Right renal pelvis (tissue), 4 donors: ENCODE data around the gene C1QTNF8. TPM values are rescaled to one million over a fixed set of nuclear protein-coding genes. Genes with fewer than 3 reads are reported as not detected.

Experiments used
- DNase-seq, 4 donors: peaks; one replicate each; pipeline ENCODE4 v3.0.0-alpha.2; 2013; ENCODE audit warnings: low read depth in 4 of 4, low spot score in 3 of 4, missing footprints in 1 of 4
- polyA plus RNA-seq, 4 donors: library from polyadenylated mRNA; unstranded; fragments of 120-200 nt; gene quantifications; one replicate each; pipeline ENCODE4 v1.2.1, GENCODE V29; 2013; ENCODE audit not compliant: insufficient read length in 4 of 4

C1QTNF8 gene, protein sequence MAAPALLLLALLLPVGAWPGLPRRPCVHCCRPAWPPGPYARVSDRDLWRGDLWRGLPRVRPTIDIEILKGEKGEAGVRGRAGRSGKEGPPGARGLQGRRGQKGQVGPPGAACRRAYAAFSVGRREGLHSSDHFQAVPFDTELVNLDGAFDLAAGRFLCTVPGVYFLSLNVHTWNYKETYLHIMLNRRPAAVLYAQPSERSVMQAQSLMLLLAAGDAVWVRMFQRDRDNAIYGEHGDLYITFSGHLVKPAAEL
- under 1 TPM in 1 of 4 donors, not detected in 3; 0.05 TPM for polyA plus RNA-seq

DNA sequence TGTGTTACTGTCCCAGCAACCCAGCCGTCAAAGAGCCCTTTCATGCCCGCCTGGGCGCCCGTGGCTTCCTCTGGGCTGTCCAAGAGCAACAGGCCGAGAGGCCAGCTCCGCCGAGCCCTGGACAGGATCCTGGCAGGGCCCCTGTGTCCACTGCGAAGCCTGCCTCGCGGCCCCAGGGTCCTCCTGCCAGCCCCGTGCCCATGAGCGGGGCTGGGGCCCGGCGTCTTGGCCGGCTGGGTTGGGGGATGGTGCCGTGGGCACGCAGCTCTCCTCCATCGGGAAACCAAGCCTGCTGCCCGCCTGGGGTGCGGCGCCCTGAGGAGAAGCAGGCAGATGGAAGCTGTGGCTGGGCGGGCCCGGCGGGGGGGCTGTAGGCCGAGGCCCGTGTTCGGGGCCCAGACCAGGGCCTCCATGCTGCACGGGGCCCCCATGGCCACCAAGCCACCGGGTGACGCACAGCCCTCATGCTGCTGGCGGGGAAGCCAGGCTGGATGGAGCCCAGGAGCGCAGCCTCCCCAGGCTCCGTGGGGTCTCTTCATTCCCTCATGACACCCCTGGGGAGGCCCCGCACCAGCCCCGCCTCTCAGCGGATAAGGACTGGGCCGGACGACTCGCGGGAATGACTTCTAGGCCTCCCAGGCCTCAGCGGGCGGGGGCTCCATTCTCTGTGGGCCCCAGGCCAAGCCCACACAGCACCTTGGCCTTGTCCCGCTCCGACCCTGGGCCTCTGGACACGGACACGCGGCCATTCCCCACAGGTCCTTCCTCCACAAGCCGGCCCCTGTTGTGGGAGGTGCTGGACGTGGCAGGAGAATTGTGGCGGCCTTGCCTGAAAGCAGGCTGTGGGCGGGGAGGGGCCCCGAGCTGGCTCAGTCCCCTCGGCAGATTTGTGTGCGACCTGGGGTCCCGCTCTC, at the start of gene C1QTNF8:
Gene C1QTNF8, minus strand, starts transcription at position 76 of the 914 bp plus-strand sequence. CDS start 1,322 bp downstream, outside the sequence.
- DNase-seq, result no peak

DNA sequence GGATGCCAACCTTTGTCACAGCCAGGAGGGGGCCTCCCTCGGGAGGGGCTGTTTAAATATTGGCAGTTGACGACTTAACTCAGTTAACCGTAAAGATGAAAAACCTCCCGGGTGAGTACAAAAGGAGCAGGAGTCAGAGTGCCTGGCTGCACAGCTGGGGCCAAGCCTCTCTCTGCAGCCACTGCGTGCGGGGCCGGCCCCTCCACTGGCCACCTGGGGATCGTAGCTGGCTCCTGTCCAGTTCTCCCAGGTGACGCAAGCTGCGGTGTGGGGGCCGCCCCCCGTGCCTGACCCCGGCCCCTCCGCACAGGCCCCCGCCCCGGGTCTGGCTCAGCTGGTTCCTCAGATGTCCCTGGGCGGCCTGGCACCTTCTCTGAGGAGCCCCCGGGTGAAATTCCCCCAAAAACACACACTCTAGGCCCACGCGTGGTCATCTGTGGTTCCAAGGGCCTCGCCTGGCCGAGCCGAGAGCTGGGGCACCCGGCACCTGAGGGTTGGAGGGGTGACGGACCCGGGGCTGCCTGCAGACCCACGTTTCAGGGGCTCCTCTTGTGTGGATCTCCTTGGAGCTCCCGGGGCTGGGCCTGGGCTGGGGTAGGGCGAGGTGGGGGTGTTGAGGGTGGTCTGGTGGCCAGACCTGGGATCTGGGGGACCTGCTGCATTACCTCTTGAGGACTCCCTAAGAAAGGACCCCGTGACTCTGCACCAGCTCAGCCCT, 49.5 kb upstream of the C1QTNF8 start:
- DNase-seq, result no peak

DNA sequence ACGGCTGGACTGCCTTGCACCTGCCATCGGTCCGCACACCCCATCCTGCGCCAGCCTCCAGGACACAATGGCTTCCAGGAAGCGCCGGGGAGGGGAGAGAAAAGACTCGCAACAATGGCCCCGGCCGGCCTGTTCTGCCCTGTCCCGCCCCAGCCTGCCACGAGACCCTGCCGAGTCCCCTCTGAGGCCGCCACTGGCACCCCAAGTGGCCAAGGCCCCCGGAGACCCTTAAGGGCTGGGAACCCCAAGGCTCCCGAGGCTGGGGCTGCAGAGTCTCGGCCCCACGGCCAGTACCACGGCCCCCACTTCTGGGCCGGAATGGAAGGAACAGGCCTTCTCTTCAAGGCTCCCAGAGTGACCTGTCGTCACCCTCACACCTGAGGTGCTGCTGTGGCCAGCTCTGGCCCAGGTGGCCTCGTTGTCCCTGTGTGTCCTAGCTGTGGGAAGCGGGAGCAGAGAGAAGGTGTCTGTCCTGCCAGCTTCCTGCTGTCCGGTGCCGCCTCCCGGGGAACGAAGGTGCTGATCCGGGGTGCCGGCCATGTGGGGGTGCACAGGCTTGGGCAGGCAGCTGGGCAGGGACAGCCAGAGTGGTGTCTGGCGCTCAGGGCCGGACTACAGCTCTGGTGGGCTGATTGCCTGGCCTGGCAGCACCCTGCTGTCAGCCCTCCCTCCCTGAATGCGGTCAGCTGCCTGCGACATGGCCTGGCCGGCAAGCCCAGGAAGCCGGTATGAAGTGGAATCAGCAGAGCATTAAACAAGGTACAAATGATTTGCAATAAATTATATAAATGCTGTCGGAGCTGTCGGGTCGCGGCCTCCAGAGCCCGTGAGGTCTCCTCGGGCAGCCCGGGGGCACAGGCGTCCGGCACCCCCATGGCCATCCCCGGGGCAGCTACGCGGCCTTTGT, 48.7 kb upstream of the C1QTNF8 start:
- DNase-seq, result no peak

DNA sequence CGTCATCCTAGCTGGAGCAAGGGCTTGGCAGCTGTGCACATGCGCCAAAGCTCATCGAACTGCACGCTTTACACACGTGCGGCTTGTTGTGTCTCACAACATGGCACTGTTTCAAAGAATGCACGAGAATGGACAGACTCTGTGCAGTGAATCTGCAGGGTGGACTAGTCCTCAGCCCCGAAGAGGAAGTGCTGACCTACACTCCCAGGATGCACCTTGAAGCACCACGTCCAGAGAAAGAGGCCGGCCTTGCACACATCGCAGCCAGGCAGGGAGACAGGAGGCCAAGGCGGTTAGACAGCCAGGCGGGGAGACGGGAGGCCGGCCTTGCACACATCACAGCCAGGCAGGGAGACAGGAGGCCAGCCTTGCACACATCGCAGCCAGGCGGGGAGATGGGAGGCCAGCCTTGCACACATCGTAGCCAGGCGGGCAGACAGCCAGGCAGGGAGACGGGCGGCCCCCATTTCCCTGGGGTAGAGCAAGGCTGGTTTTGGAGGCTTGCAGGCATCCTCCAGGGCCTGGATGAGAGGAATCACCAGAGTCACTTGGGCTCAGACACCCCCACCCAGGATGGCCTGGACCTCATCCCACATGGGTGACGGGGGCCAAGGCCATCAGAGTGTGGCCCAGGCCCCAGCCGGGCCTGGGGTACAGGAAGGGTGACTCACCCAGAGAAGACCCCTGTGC, 47.9 kb upstream of the C1QTNF8 start:
- DNase-seq, result no peak

DNA sequence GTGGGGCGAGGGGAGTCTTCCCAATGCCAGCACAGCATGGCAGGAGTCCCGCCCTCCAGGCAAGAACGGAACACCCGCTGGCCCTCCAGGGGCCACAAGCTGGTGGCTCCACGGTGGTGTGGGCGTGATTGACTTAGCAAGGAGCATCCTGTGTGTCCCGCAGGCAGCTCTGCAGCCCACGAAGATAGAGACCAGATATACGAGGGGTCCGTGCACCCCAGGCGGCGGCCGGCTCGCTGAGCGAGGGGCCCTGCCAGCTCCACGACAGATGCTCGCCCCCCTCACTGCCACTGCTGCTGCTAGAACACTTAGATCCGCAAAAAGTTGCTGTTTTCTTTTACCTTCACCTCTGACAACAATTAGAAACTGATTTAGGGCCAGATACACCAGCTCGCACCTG, 46.9 kb upstream of the C1QTNF8 start:
- no peak for DNase-seq

DNA sequence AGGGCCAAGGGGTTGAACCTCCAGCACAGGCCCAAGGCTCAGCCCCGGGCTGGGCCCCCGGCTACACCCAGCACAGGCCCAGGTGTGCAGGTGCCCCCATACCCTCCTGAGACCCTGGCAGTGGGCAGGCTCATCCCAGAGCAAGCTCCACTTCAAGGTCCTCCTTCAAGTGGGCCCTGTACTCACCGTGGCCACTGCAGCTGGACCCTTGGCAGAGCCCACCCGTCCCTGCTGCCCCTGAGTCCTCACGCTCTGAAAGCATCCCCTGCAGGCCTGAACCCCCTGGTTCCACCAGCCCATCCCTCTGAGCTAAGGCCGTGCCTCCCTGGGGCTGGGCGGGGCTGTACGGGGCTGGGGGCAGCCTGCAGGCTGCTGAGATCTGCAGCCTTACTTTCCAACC, 45.7 kb upstream of the C1QTNF8 start:
- DNase-seq, result no peak

DNA sequence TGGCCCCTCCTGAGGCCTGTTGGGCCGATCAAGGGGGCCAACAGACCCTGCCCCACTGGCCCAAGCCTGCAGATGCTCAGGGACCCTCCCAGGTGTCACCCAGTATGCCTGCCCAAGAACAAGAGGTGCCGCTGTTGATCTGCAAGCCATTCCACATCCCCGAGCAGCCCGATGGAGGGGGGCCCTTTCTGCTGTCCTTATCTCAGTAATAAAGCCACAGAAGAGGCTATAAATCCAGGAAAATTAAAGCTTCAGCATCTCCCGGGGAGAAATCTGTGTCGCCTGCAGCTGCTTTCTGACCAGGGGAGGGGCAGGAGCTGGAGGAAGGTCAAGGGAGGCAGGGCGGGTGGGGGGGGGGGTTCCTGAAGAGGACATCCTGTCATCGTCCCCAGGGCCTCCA, 45.1 kb upstream of the C1QTNF8 start:
- DNase-seq, result no peak

DNA sequence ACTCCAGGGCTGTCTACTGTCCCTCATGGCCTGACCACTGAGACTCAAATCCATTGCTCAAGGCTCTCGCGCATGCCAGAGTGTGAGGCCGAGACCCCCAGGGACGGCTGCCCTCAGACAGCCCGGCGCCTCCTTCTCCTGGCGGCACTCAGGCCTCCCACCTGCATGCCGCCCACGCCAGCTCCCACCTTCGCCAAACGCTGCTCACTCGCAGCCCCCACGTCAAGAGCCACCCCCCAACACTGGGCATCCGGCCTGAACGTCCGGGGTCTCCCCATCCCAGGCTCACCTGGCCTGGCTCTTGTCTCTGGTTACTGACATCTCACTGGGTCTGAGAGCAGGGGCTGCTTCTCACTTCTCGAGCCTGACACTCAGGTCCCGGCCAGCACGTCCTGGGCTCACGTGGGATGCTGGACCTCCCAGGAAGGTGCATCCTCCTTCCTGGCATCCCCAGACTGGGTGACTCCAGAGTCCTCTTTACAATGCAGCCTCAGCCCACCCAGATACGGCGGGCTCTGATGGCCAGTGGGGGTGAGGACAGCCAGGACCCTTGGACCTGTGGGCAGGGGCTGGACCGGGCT, 44.6 kb upstream of the C1QTNF8 start:
- DNase-seq, result no peak

- DNase-seq, result no peak
These were observed 41.6 kb upstream of the C1QTNF8 start for GRCh38 chr16:1137604-1138003.

DNA sequence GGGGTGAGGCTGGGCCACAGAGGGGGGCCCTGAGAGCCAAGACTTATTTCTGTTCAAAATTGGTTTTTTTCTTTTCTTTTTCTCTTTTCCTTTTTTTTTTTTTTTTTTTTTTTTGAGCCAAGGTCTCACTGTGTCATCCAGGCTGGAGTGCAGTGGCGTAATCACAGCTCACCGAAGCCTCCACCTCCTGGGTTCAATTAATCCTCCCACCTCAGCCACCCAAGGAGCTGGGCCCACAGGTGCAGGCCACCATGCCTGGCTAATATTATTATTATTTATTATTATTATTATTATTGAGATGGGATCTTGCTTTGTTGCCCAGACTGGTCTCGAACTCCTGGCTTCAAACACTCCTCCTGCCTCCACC, 39.4 kb upstream of the C1QTNF8 start:
- DNase-seq, result no peak

DNA sequence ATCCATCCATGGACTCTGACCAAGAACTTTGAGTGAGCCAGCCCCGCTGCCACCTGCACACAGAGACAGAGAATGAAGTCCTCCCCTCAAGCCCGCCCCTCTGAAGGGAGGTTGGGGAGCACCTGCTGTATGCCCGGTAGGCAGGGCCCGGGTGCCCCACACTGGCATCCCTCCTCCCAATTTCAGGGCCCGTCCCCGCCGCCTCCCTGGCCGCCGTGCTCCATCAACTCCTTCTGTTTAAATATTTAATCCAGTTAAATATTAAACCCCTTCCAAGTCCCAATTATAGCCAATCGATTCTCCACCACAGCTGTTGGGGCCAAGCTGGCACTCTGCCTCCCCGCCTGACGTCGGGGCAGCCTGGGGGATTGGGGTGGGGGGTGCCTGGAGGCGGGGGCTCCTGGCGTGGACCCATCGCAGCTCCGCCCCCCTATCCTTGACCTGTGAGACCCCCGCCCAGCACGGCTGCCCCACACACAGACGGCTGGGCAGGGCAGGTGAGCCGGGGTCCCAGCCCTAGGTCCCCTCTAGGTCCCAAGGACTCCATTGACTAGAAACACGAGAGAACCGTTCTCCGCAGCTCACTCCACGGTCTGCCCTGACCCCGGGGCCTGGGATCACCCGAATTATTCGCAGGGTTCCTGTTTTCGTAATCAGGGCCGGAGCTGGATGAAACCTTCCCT, 38.9 kb upstream of the C1QTNF8 start:
- DNase-seq, result no peak

GRCh38 chr16:1133810-1134520, 37.9 kb upstream of the C1QTNF8 start:
- no peak for DNase-seq

DNA sequence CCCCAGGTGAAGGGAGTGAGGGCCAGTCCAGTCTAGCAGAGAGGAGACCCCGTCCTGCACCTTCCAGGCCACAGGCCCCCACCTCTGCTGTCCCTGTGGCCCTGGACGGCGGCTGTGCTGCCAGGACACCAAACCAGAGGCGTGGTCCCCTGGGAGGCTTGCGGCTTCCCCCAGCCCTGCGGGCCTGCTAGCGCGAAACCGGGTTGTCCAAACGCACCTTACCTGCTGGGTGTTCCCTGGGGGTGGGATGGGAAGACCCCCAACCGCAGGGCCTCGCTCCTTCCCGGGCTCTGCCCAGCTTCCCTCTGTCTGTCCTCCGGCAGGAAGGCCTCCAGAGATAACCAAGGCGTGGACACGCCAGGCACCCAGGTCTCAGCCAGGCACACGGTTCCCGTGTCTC, 37.2 kb upstream of the C1QTNF8 start:
- no peak for DNase-seq

GRCh38 chr16:1132431-1132830, 36.4 kb upstream of the C1QTNF8 start:
- no peak for DNase-seq

DNA sequence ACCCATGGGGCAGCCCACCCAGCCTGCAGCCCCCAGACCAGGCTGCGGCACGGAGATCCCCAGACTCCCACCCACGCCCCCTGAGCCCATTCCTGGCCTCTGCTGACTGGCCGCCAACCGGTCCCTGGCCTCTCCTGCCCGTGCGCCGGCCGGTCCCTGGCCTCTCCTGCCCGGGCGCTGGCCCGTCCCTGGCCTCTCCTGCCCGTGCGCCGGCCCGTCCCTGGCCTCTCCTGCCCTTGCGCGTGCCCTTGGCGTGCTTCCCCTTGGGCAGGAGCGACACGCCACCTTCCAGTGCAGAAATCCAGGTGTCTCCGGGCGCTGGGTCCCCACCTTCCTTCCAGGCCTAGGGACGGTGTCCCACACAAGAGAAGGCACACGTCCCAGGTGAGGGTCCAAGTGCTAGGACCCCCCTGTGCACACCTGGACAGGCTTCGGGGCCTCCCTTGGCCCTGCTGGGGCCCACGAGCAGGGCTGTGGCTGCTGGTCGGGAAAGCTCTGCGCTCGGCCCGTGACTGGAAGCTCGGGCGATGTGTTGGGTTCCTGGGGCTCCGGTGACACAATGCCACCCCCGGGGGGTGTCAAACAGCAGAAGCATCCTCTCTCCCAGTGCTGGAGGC, 35.4 kb upstream of the C1QTNF8 start:
- DNase-seq, result no peak

DNA sequence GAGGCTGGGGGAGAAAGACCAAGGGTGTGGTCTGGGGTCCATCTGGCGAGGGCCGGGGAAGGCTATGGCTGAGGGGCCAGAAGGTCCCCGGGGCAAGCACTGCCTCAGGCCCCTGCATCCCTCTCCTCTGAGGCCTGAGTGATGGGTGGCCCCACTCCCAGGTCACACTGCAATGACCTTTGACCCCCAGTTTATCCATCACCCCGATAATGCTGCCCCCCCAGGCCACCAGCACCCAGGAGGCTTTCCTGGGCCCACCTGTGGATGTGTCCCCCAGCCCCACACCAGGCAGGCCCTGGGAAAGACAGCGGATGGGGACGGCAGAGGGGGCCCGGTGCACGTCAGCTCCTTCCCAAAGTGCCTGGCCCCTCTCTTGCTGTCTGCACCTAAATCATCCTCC, 34.3 kb upstream of the C1QTNF8 start:
- no peak for DNase-seq

DNA sequence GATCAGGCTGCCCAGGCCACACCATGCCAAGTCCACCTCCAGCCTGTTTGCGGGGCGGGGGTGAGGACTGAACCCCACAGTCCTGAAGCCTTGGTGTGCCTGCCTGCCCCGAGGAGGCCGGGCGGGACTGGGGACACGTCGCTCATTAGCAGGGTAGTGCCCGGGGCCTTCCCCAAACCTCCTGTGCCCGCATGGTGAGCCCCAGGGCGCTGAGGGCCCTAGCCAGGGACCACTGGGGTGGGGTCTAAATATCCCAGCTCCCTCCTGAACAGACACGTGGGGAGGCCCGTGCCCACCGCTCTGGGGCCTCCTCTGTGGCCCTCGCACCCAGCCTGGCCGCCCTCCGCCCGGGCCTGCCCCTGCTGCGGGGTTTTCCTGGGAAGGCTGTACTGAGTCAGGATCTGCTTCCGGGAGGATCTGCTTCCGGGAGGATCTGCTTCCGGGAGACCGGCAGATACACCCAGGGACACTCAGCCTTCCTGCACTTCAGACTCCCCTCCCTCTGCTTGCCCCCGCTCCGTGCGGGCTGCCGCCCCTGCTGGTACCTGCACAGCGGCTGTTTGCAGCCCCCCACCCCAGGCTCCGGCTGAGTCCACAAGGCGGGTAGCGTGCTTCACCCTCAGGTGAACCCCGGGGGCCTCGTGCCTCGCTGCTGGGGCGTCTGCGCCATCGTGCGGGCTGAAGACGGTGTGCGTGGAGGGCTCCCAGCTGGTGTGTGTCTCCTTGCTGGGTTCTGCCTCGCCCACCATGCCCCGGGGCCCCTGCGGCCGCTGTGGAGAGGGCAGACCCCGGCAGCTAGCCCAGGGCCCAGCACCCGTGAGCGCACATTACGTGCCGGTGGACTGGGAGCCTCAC, 33.3 kb upstream of the C1QTNF8 start:
- no peak for DNase-seq
